Measurements from ENCODE around the gene ATXN3. TPM values are rescaled to one million over a fixed set of nuclear protein-coding genes. Genes with fewer than 3 reads are reported as not detected.

ATXN3 gene
- total RNA-seq, 2 donors from 2014 or later = 45.1 to 53.5 TPM

- intact Hi-C loops (cut with DNase I) = loop anchor here (5.0 kb wide), 1 partner anchor 71 kb away; no protein-coding TSS in a partner anchor
- H3K36me3 ChIP-seq = no peaks in the 10 kb centered on the region
- no peaks in the 10 kb centered on the region for H3K27me3 ChIP-seq (replicated peaks; ENCODE audit: insufficient read depth)
- H3K9me3 ChIP-seq = no peaks in the 10 kb centered on the region
- TF ChIP-seq CTCF (IDR thresholded peaks at IDR 0.05) = no peak
- TF ChIP-seq POLR2AphosphoS5 (IDR thresholded peaks at IDR 0.05) = no peak
- TF ChIP-seq POLR2A (IDR thresholded peaks at IDR 0.05) = no peak
- no peak for DNase-seq (ENCODE audit: low spot score)
- no peak overlapping the region for H3K4me3 ChIP-seq
- no peak overlapping the region for H3K27ac ChIP-seq
- H3K4me1 ChIP-seq (replicated peaks) = peaks cover 1% of the 10 kb centered on the region
- 17% methylated on average over 11 of the region's 11 CpGs for WGBS
Observed at GRCh38 chr14:92108345-92109254, 2.2 kb upstream of the ATXN3 start.

- Histone ChIP-seq H3K27me3 (replicated peaks; ENCODE audit: insufficient read depth) (no peaks in the 10 kb centered on the region), H3K27ac (peak overlapping the region; percentile 96 to 98), H3K36me3 (no peaks in the 10 kb centered on the region), H3K9me3 (no peaks in the 10 kb centered on the region), H3K4me3 (peak overlapping the region; percentile 96 to 99), H3K4me1 (replicated peaks) (peaks cover 3% of the 10 kb centered on the region)
- intact Hi-C loops (cut with DNase I) = loop anchor here (2.0 to 5.0 kb wide), 2 partner anchors 15 to 69 kb away; partner anchors contain the start of genes CPSF2 and NDUFB1
- 0% methylated on average over 10 of the region's 10 CpGs for WGBS
- peak; percentile 29 for DNase-seq (ENCODE audit: low spot score)
- TF ChIP-seq POLR2A (IDR thresholded peaks at IDR 0.05) (no peak), CTCF (IDR thresholded peaks at IDR 0.05) (peak in 1 of 4 experiments; percentile 3), POLR2AphosphoS5 (IDR thresholded peaks at IDR 0.05) (no peak)
Observed at GRCh38 chr14:92105893-92106142, 564 bp downstream of the ATXN3 start.

- H3K36me3 ChIP-seq = no peaks in the 10 kb centered on the region
- intact Hi-C loops (cut with DNase I) = loop anchor here (5.0 kb wide), 1 partner anchor 68 kb away; no protein-coding TSS in a partner anchor
- H3K27ac ChIP-seq = peak overlapping the region; percentile 96 to 98
- peaks cover 3% of the 10 kb centered on the region for H3K4me1 ChIP-seq (replicated peaks)
- 52% methylated on average over 16 of the region's 16 CpGs for WGBS
- no peak for DNase-seq (ENCODE audit: low spot score)
- peak; percentile 8 for TF ChIP-seq POLR2AphosphoS5 (IDR thresholded peaks at IDR 0.05)
- no peak for TF ChIP-seq POLR2A (IDR thresholded peaks at IDR 0.05)
- TF ChIP-seq CTCF (IDR thresholded peaks at IDR 0.05) = no peak
- no peaks in the 10 kb centered on the region for H3K27me3 ChIP-seq (replicated peaks; ENCODE audit: insufficient read depth)
- H3K9me3 ChIP-seq = no peaks in the 10 kb centered on the region
- peak overlapping the region; percentile 96 to 99 for H3K4me3 ChIP-seq
Observed at GRCh38 chr14:92105073-92105892, 1.1 kb downstream of the ATXN3 start.

GRCh38 chr14:92103363-92103989 lies 2.9 kb downstream of the ATXN3 start:
- intact Hi-C loops (cut with DNase I) = no loop called here
- 85% methylated on average over 7 of the region's 7 CpGs for WGBS
- no peak for TF ChIP-seq POLR2AphosphoS5 (IDR thresholded peaks at IDR 0.05)
- no peaks in the 10 kb centered on the region for H3K36me3 ChIP-seq
- DNase-seq (ENCODE audit: low spot score) = no peak
- H3K27ac ChIP-seq = no peak overlapping the region
- H3K9me3 ChIP-seq = no peaks in the 10 kb centered on the region
- no peak overlapping the region for H3K4me3 ChIP-seq
- no peaks in the 10 kb centered on the region for H3K27me3 ChIP-seq (replicated peaks; ENCODE audit: insufficient read depth)
- peaks cover 3% of the 10 kb centered on the region for H3K4me1 ChIP-seq (replicated peaks)

- TF ChIP-seq POLR2AphosphoS5 (IDR thresholded peaks at IDR 0.05) (no peak), CTCF (IDR thresholded peaks at IDR 0.05) (no peak), POLR2A (IDR thresholded peaks at IDR 0.05) (no peak)
- DNase-seq (ENCODE audit: low spot score) = no peak
- H3K4me1 ChIP-seq (replicated peaks) = peaks cover 3% of the 10 kb centered on the region
- H3K27me3 ChIP-seq (replicated peaks; ENCODE audit: insufficient read depth) = no peaks in the 10 kb centered on the region
- H3K36me3 ChIP-seq = no peaks in the 10 kb centered on the region
- intact Hi-C loops (cut with DNase I) = no loop called here
- H3K4me3 ChIP-seq = no peak overlapping the region
- no peaks in the 10 kb centered on the region for H3K9me3 ChIP-seq
- H3K27ac ChIP-seq = no peak overlapping the region
Observed at GRCh38 chr14:92099802-92100201, 6.6 kb downstream of the ATXN3 start.
